Measurements from ENCODE around the gene CAPZA2. TPM values are rescaled to one million over a fixed set of nuclear protein-coding genes. Genes with fewer than 3 reads are reported as not detected.
A peak's percentile ranks its signal among the peaks of the same experiment; 100 is the strongest.
"Not testable (repeated sequence)": the region's sequence is repeated elsewhere in the genome, so short reads cannot be mapped to it uniquely, and the experiment has no call there.

CAPZA2 gene
- polyA plus RNA-seq, 1 donor, result 125 TPM

- no peaks in the 10 kb centered on the region for H3K36me3 ChIP-seq (ENCODE audit: control insufficient read depth, insufficient read depth, low read length)
- H3K27me3 ChIP-seq (ENCODE audit: control insufficient read depth, insufficient read depth, low read length), result no peaks in the 10 kb centered on the region
- H3K9me3 ChIP-seq (ENCODE audit: control insufficient read depth, low read depth, low read length), result no peaks in the 10 kb centered on the region
- H3K27ac ChIP-seq (ENCODE audit: low read length), result no peak overlapping the region
- no peaks in the 10 kb centered on the region for H3K4me1 ChIP-seq (ENCODE audit: control insufficient read depth, insufficient read depth, low read length)
- WGBS (ENCODE audit: insufficient coverage, low lambda C conversion rate), result 20% methylated on average over 1 of the region's 3 CpGs
- H3K4me3 ChIP-seq (ENCODE audit: low read length), result no peak overlapping the region
- no peak for DNase-seq
Measured at GRCh38 chr7:116933465-116933864, 71.1 kb downstream of the CAPZA2 start.

GRCh38 chr7:116934580-116934979, 72.2 kb downstream of the CAPZA2 start:
- WGBS (ENCODE audit: insufficient coverage, low lambda C conversion rate), result 78% methylated on average over 1 of the region's 2 CpGs
- H3K4me1 ChIP-seq (ENCODE audit: control insufficient read depth, insufficient read depth, low read length), result no peaks in the 10 kb centered on the region
- no peak for DNase-seq
- H3K4me3 ChIP-seq (ENCODE audit: low read length), result no peak overlapping the region
- H3K36me3 ChIP-seq (ENCODE audit: control insufficient read depth, insufficient read depth, low read length), result no peaks in the 10 kb centered on the region
- no peak overlapping the region for H3K27ac ChIP-seq (ENCODE audit: low read length)
- no peaks in the 10 kb centered on the region for H3K9me3 ChIP-seq (ENCODE audit: control insufficient read depth, low read depth, low read length)
- H3K27me3 ChIP-seq (ENCODE audit: control insufficient read depth, insufficient read depth, low read length), result no peaks in the 10 kb centered on the region

GRCh38 chr7:116936844-116937243, 74.5 kb downstream of the CAPZA2 start:
- not testable (repeated sequence) for H3K9me3 ChIP-seq (ENCODE audit: control insufficient read depth, low read depth, low read length); DNase-seq; H3K27ac ChIP-seq (ENCODE audit: low read length); H3K36me3 ChIP-seq (ENCODE audit: control insufficient read depth, insufficient read depth, low read length); H3K27me3 ChIP-seq (ENCODE audit: control insufficient read depth, insufficient read depth, low read length); H3K4me1 ChIP-seq (ENCODE audit: control insufficient read depth, insufficient read depth, low read length); H3K4me3 ChIP-seq (ENCODE audit: low read length)
- WGBS (ENCODE audit: insufficient coverage, low lambda C conversion rate), result 0% methylated on average over 1 of the region's 4 CpGs

- Histone ChIP-seq H3K27ac (ENCODE audit: low read length) (no peak overlapping the region), H3K36me3 (ENCODE audit: control insufficient read depth, insufficient read depth, low read length) (no peaks in the 10 kb centered on the region), H3K4me3 (ENCODE audit: low read length) (no peak overlapping the region), H3K9me3 (ENCODE audit: control insufficient read depth, low read depth, low read length) (no peaks in the 10 kb centered on the region), H3K27me3 (ENCODE audit: control insufficient read depth, insufficient read depth, low read length) (no peaks in the 10 kb centered on the region), H3K4me1 (ENCODE audit: control insufficient read depth, insufficient read depth, low read length) (no peaks in the 10 kb centered on the region)
- no peak for DNase-seq
- no CpG with 5 or more reads among the region's 2 CpGs for WGBS (ENCODE audit: insufficient coverage, low lambda C conversion rate)
Measured at GRCh38 chr7:116938678-116939077, 76.3 kb downstream of the CAPZA2 start.

GRCh38 chr7:116940689-116941370, 78.4 kb downstream of the CAPZA2 start:
- no peaks in the 10 kb centered on the region for H3K36me3 ChIP-seq (ENCODE audit: control insufficient read depth, insufficient read depth, low read length)
- no peak overlapping the region for H3K27ac ChIP-seq (ENCODE audit: low read length)
- no peak overlapping the region for H3K4me3 ChIP-seq (ENCODE audit: low read length)
- no peaks in the 10 kb centered on the region for H3K4me1 ChIP-seq (ENCODE audit: control insufficient read depth, insufficient read depth, low read length)
- no peaks in the 10 kb centered on the region for H3K27me3 ChIP-seq (ENCODE audit: control insufficient read depth, insufficient read depth, low read length)
- 92% methylated on average over 2 of the region's 8 CpGs for WGBS (ENCODE audit: insufficient coverage, low lambda C conversion rate)
- no peaks in the 10 kb centered on the region for H3K9me3 ChIP-seq (ENCODE audit: control insufficient read depth, low read depth, low read length)
- DNase-seq, result no peak

- Histone ChIP-seq H3K36me3 (ENCODE audit: control insufficient read depth, insufficient read depth, low read length) (no peaks in the 10 kb centered on the region), H3K9me3 (ENCODE audit: control insufficient read depth, low read depth, low read length) (no peaks in the 10 kb centered on the region), H3K4me1 (ENCODE audit: control insufficient read depth, insufficient read depth, low read length) (no peaks in the 10 kb centered on the region), H3K4me3 (ENCODE audit: low read length) (no peak overlapping the region), H3K27me3 (ENCODE audit: control insufficient read depth, insufficient read depth, low read length) (no peaks in the 10 kb centered on the region), H3K27ac (ENCODE audit: low read length) (no peak overlapping the region)
- no peak for DNase-seq
- WGBS (ENCODE audit: insufficient coverage, low lambda C conversion rate), result 100% methylated on average over 1 of the region's 2 CpGs
Measured at GRCh38 chr7:116942504-116942903, 80.1 kb downstream of the CAPZA2 start.

- Histone ChIP-seq H3K36me3 (ENCODE audit: control insufficient read depth, insufficient read depth, low read length) (no peaks in the 10 kb centered on the region), H3K9me3 (ENCODE audit: control insufficient read depth, low read depth, low read length) (no peaks in the 10 kb centered on the region), H3K4me3 (ENCODE audit: low read length) (no peak overlapping the region), H3K27me3 (ENCODE audit: control insufficient read depth, insufficient read depth, low read length) (no peaks in the 10 kb centered on the region), H3K27ac (ENCODE audit: low read length) (no peak overlapping the region), H3K4me1 (ENCODE audit: control insufficient read depth, insufficient read depth, low read length) (peaks cover 3% of the 10 kb centered on the region)
- WGBS (ENCODE audit: insufficient coverage, low lambda C conversion rate), result 25% methylated on average over 2 of the region's 3 CpGs
- DNase-seq, result peak in 1 of 2 donors; percentile 8
Measured at GRCh38 chr7:116948934-116949333, 86.5 kb downstream of the CAPZA2 start.

- WGBS (ENCODE audit: insufficient coverage, low lambda C conversion rate), result 90% methylated on average over 2 of the region's 9 CpGs
- H3K4me1 ChIP-seq (ENCODE audit: control insufficient read depth, insufficient read depth, low read length), result peaks cover 7% of the 10 kb centered on the region
- no peaks in the 10 kb centered on the region for H3K9me3 ChIP-seq (ENCODE audit: control insufficient read depth, low read depth, low read length)
- H3K27me3 ChIP-seq (ENCODE audit: control insufficient read depth, insufficient read depth, low read length), result no peaks in the 10 kb centered on the region
- no peak for DNase-seq
- no peak overlapping the region for H3K4me3 ChIP-seq (ENCODE audit: low read length)
- H3K27ac ChIP-seq (ENCODE audit: low read length), result no peak overlapping the region
- no peaks in the 10 kb centered on the region for H3K36me3 ChIP-seq (ENCODE audit: control insufficient read depth, insufficient read depth, low read length)
Measured at GRCh38 chr7:116949941-116950801, 87.8 kb downstream of the CAPZA2 start.

- WGBS (ENCODE audit: insufficient coverage, low lambda C conversion rate), result no CpG with 5 or more reads among the region's 5 CpGs
- H3K4me1 ChIP-seq (ENCODE audit: control insufficient read depth, insufficient read depth, low read length), result peaks cover 12% of the 10 kb centered on the region
- no peak for DNase-seq
- no peaks in the 10 kb centered on the region for H3K9me3 ChIP-seq (ENCODE audit: control insufficient read depth, low read depth, low read length)
- no peak overlapping the region for H3K27ac ChIP-seq (ENCODE audit: low read length)
- H3K4me3 ChIP-seq (ENCODE audit: low read length), result no peak overlapping the region
- H3K27me3 ChIP-seq (ENCODE audit: control insufficient read depth, insufficient read depth, low read length), result no peaks in the 10 kb centered on the region
- no peaks in the 10 kb centered on the region for H3K36me3 ChIP-seq (ENCODE audit: control insufficient read depth, insufficient read depth, low read length)
Measured at GRCh38 chr7:116950889-116951351, 88.5 kb downstream of the CAPZA2 start.

GRCh38 chr7:116951366-116952292, 89.2 kb downstream of the CAPZA2 start:
- H3K4me1 ChIP-seq (ENCODE audit: control insufficient read depth, insufficient read depth, low read length), result peaks cover 12% of the 10 kb centered on the region
- WGBS (ENCODE audit: insufficient coverage, low lambda C conversion rate), result 83% methylated on average over 8 of the region's 17 CpGs
- no peak overlapping the region for H3K4me3 ChIP-seq (ENCODE audit: low read length)
- H3K36me3 ChIP-seq (ENCODE audit: control insufficient read depth, insufficient read depth, low read length), result no peaks in the 10 kb centered on the region
- H3K9me3 ChIP-seq (ENCODE audit: control insufficient read depth, low read depth, low read length), result no peaks in the 10 kb centered on the region
- no peak overlapping the region for H3K27ac ChIP-seq (ENCODE audit: low read length)
- peak in 1 of 2 donors; percentile 24 for DNase-seq
- no peaks in the 10 kb centered on the region for H3K27me3 ChIP-seq (ENCODE audit: control insufficient read depth, insufficient read depth, low read length)

Measured in large intestine (tissue), 3 donors.